Adrenal gland (tissue), 5 donors: ENCODE measurements around the gene ENGASE.

Experiments
- CTCF ChIP-seq, 6 experiments: fragments of 450-650 bp in 4 of 6; fragments of 200-600 bp in 2 of 6; sonication (generic) in 1 of 6; IDR thresholded peaks; 1 replicate in 5 of 6; 2 replicates in 1 of 6; pipeline versions ENCODE4 v1.5.1 to v1.8.0; 2016 to 2021; ENCODE audit warnings: antibody characterized with exemption in 6 of 6, mild to moderate bottlenecking in 2 of 6, moderate library complexity in 1 of 6
- POLR2A ChIP-seq, 2 donors: fragments of 450-650 bp; IDR thresholded peaks; one replicate each; pipeline ENCODE4 v1.6.1; 2017; ENCODE audit warnings: antibody characterized with exemption in 2 of 2, mild to moderate bottlenecking in 2 of 2, moderate library complexity in 1 of 2
- donor health status: DM: no; HTN: no; CAD: no.

GRCh38 chr17:79042421-79043190, 32.0 kb upstream of the ENGASE start:
- peak; percentile 85 to 96 (median 94) for TF ChIP-seq CTCF (IDR thresholded peaks at IDR 0.05)
- TF ChIP-seq POLR2A (IDR thresholded peaks at IDR 0.05) = no peak
